HG02588 (cell line): ENCODE results near the gene RARS2.
A peak's percentile ranks its signal among the peaks of the same experiment; 100 is the strongest.
"Not testable (repeated sequence)": the region's sequence is repeated elsewhere in the genome, so short reads cannot be mapped to it uniquely, and the experiment has no call there.

Source experiments
- ATAC-seq: cut with Tn5 transposase; IDR thresholded peaks from one replicate; pipeline ENCODE4 v1.9.1; 2021; ENCODE audit warnings: mild to moderate bottlenecking, moderate library complexity; ENCODE audit not compliant: unreplicated experiment

Gene RARS2, protein sequence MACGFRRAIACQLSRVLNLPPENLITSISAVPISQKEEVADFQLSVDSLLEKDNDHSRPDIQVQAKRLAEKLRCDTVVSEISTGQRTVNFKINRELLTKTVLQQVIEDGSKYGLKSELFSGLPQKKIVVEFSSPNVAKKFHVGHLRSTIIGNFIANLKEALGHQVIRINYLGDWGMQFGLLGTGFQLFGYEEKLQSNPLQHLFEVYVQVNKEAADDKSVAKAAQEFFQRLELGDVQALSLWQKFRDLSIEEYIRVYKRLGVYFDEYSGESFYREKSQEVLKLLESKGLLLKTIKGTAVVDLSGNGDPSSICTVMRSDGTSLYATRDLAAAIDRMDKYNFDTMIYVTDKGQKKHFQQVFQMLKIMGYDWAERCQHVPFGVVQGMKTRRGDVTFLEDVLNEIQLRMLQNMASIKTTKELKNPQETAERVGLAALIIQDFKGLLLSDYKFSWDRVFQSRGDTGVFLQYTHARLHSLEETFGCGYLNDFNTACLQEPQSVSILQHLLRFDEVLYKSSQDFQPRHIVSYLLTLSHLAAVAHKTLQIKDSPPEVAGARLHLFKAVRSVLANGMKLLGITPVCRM

DNA sequence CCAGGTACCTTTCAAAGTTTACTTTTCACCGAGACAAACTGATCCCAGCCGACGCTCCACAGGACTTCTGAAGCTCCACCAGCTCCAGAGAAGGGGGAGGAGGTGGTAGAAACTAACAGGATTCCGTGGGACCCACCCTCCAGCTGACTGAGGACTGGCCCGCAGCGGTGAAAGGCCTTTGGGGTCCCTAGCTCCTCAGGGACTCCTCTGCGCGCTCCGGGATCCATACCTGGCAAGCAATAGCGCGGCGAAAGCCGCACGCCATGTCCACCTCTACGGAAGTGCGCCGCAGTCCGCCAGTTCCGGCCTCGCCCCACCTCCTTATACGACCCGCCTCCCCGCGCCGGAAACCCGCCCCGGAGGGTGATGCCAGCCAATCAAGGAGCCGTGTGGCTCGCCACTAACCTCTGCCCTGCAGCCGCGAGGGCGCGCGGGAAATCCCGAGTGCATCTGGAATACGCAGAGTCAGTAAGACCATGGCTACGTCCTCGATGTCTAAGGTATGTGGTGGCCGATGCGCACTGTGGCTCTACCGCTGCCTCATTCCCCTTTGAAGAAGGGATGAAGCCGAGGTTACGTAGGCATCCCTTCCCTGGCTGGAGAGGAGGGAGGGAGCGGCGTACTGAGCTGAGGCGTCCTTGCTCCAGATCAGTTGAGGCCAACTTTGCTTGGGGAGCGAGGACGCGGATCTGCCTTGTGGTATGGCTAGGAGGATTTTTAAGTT, at the start of gene RARS2, which contains the start of gene ORC3:
Gene RARS2 (minus strand): TSS at position 295 of the 724 bp plus-strand sequence. CDS start 30 bp downstream, at position 265.
Gene ORC3 (plus strand): TSS at position 443 of the 724 bp plus-strand sequence. CDS start 34 bp downstream, at position 477.
- ATAC-seq: peak; percentile 100

DNA sequence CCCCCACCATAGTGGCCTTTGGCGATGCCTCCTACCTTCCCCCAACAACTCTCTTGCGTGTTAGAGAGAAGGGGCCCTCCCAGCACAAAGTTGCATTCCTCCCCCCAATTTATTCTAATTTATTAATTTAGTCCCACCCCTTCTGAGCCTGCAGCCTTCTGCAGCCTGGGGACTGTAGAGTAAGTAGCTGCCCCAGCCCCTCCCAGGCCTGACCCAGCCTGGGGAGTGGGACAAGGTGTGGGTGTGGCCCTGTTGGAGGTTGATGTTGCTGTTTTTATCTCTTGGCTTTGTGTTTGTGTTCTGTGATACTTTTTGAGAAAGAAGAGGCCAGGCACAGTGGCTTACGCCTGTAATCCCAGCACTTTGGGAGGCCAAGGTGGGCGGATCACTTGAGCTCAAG, 49.6 kb upstream of the RARS2 start:
- no peak for ATAC-seq

DNA sequence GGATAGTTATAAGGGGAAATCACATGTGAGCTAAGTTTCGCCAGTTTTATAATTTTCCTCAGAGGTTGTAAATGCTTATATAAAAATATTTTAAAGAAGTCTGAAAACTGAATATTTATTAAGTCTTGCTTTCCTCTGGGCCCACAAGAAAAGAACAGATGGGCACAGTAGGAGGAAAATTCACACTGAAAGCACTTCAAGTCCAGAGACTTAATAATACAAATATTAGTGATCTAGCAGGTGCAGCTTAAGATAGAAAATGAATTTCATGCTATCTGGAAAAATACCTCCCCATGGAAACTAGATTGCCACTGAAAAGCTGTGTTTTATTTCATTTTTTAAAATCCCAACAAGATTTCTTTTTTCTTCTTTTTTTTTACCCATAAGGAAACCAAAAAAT, 47.3 kb upstream of the RARS2 start:
- no peak for ATAC-seq

DNA sequence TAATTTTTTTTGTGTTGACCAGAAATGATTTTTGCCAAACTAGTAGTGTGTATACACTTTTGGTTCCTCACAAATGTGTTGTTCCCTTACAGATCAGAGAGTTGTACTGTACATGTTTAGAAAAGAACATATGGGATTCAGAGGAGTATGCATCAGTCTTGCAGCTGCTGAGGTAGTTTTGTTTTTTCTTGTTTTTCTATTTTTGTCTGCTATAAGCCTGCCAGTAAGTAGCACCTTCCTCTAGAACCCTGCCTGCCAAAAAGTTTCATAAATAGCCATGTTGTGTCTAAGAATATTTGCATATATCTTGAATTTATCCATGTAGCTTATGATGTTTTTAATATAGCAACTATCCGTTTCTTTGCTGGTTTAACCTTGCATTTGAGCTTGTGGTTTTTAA, 46.5 kb upstream of the RARS2 start:
- ATAC-seq: no peak

DNA sequence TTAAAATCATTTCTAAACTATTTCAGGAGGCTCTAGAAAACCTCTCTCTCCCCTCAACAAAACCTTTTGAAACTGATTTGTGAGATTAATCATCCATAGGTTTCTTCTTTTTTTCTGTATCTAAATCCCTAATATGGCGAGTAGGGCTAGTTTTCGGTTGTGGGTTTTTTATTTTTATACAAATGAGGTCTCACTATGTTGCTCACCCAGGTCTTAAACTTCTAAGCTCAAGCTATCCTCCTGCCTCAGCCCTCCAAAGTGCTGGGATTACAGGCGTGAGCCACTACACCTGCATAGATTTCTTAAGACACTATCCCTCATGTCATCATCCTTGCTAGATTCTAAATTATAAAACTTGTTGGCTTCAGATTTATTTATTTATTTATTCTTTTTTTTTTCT, 44.1 kb upstream of the RARS2 start:
- ATAC-seq: no peak

DNA sequence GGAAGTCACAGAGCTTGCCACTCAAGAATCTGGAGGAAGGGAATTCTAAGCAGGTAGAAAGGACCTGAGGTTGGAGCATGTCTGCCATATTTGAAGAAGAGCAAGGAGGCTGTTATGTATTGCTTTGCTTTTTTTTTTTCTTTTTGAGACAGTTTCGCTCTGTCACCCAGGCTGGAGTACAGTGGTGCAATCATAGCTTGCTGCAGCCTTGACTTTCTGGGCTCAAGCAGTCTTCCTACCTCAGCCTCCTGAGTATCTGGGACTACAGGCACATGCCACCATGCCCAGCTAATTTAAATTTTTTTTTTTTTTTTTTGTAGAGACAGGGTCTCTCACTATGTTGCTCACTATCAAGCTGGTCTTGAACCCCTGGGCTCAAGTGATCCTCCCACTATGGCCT, 41.0 kb upstream of the RARS2 start:
- ATAC-seq: no peak

DNA sequence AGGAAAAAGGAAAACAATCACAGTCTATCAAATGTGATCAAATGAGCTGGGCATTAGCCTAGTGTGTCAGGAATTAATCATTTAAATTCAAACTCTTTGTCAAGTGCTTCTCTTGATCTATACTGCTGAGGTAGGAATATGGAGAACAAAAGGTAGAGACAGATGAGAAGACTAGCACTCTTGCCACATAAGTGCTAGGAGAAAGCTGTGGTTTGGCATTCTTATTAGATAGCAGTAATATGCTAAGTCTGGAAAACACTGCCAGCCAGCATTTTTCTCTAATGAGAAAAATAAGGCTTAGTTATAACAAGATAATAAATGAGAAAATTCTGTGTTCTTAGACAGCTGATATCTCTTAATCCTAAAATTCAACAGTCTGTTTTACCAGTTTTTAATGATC, 39.1 kb upstream of the RARS2 start:
- ATAC-seq: no peak

DNA sequence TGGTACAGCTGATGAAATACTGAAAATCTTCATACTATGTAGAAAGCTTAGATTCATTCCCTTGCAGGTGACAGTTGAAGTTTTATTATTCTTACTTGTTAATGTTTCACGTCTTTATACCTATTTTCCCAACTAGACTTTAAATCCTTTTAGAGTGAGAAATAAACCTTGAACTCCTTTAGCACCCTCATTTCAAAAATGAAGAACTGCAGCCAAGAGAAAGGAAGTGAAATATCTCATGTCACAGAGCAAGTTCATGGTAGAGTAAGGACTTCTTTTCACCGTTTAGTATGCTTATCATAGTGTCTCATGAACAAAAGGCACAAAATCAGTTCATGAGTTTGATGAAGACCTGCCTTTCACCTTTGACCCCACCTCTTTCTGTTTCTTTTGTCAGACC, 38.6 kb upstream of the RARS2 start:
- ATAC-seq: no peak

DNA sequence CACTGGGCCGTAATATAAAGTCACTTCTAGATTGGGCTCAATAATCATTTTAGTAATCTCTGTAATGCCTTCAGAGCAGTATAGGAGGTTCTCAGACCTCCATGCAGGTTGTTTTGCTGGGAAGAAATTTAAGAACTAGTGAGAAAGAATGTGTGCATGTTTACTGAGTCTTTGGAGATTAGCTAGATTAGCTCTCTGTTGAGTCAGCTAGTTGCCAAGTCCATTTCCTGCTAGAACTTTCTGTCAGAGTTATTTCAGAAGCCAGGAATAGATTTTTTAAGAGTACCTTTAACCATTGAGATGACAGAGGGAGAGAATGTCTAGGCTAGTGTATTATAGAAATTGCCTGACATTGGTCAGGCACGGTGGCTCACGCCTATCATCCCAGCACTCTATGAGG, 33.5 kb upstream of the RARS2 start:
- ATAC-seq: no peak

DNA sequence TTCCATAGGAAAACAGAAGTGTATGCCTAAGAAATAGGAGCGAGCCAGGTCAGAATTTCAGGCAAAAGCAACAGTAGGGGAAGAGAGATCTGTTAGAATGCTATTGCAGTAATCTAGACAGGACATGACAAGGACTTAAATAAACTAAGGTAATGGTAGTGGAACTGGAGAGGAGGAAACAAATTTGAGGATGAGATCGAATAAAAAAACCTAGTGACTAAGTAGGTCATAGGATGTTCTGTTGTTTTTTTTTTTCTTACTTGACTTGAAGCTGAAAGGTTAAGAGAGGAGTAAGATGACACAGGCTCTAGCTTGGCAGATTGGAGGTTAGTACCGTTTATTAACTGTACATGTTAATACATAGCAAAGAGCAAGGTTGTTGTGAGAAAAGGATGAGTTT, 28.7 kb upstream of the RARS2 start:
- ATAC-seq: no peak

DNA sequence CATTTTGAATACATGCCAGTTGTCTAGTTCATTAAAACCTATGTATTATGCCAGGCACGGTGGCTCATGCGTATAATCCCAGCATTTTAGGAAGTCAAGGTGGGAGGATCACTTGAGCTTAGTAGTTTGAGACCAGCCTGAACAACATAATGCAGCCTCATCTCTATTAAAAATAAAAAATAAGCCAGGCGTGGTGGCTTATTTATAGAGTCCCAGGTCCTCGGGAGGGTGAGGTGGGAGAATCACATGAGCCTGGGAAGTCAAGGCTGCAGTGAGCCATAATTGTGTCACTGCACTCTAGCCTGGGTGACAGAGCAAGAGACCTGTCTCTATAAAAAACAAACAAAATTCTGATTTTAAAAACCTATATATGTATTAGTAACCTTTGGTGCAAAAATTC, 27.6 kb upstream of the RARS2 start:
- no peak for ATAC-seq

DNA sequence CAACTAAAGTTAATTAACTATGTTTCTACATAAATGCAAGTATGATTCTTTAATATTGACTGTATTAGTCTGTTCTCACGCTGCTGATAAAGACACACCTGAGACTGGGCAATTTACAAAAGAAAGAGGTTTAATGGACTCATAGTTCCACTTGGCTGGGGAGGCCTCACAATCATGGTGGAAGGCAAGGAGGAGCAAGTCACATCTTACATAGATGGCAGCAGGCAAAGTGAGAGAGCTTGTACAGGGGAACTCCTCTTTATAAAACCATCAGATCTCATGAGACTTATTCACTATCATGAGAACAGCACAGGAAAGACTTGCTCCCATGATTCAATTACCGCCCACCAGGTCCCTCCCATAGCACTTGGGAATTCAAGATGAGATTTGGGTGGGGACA, 23.2 kb upstream of the RARS2 start:
- ATAC-seq: not testable (repeated sequence)

DNA sequence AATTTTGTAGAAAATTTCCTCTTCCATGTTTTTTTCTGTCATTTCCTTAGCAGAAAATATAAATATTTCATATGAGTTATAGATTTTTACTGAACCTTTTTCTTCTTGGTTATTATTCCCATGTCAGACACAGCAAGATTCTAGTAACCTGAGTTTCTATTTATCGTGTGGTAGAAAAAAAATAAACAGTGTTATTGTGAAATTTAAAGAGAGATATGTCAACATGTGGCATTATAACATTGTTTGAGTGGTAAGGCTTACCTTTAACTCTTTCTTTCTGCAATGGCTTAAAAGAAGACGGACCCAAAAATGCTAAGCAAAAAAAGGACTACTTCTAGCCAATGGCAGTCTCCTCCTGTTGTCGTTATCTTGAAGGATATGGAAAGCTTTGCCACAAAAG, 19.0 kb upstream of the RARS2 start:
- ATAC-seq: no peak

DNA sequence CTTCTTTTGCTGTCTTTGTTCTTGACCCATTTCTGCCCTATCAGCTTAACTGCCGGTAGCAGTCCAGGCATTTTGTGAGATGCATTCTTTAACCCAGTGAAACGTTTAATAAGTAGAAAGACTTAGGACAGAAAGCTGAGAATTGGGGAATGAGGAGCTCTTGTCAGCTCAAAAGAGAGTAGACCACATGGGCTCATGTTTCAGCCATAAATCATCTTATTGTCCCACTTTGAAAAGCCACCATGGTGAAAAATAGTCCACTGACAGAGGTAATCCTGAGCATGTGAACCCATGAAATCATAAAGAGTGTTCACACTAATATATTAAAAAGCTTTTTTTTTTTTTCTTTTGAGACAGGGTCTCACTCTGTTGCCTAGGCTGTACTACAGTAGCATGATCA, 16.4 kb upstream of the RARS2 start:
- no peak for ATAC-seq

DNA sequence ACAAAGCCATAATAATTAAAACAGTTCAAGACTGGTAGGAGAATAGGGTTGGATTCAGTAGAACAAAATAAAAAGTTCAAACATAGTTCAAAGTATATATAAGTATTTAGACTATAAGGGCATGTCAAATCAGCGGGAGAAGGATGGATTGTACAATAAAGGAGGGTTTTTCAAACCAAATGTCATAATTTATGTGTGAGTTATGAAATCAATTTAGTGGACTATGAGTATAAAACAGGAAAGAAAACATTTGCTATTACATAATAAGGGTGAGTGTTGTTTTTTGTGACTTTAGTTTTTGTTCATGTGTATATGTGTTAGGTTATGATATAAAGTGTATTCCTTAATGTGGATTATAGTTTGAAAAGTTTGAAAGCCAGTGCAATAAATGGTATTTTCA, 10.8 kb upstream of the RARS2 start:
- ATAC-seq: no peak

DNA sequence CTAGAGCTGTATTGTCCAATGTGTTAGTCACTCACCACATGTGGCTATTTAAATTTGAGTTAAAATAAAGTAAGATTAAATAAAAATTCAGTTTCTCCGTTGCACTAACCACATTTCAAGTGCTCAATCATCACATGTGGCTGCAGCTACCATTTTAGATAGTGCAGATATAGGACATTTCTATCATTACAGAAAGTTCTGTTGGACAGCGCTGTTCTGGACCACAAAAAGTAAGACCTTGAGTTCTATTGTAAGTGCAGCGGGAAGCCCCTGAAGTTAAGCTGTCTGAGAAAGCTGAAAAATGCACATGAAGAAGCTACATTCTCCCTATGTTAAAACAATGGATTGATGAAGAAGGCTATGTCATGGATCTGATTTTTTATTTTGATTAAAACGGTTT, 1.2 kb upstream of the RARS2 start:
- ATAC-seq: no peak

DNA sequence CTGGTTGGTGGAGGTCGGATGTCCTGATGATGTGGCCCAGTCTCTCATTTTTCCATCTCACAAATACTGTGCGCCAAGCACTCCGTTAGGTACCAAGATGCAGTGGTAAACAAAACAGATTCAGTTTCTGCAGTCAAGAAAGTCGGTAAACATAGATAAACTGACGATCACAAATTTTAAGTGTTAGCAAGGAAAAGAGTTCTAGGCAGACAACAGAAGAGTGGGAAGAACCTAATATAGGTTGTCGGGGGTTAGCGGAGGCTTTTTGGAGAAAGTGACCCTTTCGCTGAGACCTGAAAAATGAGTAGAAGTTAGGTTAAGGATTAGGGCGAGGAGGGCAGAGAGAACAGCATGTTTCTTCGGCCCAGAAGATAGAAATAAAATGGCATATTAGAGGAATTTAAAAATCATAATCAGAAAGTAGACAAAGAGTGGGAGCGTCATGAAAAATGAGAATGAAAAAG, 662 bp upstream of the RARS2 start:
- ATAC-seq: no peak

DNA sequence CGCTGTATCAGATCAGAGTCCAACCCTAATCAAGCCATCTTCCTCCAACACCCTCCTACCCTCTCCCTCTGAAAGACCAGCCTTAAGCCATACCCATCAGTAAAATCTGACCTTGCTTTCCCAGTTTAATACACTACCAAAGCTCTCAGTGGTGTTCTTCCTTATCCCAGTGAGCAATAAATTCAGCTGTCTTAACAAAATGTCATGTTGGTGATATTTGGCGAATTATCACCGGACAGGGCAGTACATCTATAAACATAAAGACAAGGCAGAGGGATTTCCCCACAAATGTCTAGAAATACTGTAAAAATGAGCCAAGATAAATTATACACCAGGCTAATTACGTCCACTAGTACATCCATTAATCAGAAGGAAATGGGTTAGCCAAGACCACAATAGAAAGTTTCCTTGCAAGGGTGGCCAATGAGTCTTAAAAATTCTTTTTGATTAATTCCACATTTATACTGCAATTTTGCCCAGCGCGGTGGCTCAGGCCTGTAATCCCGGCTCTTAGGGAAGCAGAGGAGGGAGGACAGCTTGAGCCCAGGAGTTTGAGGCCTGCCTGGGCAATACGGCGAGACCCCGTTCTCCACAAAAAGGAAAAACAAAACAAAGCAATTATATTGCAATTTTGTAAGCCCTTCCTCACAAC, 905 bp downstream of the RARS2 start:
- ATAC-seq: no peak

DNA sequence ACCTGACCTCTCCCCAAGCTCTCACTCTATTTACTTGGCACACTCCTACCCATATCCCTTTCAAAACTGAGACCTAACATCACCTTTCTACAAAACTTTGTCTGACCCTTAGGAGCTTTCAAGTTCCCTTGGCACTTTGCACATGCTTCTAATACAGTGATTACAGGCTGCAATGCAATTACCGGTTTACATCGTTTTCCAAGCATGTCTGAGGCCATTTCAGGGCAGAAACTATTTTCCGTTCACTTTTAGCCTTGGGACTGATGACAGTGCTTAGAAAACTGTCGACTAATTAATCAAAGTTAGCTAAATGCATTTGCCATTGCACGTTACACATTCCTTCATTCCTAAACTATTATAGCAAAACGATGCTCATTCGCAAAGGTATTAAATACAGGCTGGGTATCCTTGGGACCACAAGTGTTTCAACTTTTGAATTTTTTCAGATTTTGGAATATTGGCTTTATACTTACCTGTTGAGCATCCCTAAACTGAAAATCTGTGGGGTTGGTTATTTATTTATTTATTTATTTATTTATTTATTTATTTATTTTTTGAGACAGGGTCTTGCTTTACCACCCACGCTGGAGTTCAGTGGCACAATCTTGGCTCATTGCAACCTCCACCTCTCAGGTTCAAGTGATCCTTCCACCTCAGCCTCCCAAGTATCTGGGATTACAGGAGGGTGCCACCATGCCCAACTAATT, 3.3 kb downstream of the RARS2 start:
- ATAC-seq: no peak

DNA sequence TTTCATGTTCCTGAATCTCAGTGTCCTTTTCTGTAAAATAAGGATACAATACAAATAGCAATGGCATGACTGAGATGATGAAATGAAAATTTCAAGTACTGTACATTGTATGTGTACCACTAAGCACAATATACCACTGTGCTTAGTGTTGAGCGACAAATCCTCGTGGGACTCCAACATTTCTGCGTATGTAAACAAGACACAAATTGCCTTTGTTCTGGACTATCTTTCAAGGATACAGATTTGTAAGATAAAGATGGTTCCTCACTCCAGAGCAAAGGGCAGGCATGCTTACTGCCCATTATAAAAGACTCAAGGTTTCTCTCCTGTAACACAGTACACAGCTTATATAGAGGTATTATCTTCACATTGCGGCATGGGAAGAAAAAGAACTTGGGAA, 6.0 kb downstream of the RARS2 start:
- no peak for ATAC-seq

DNA sequence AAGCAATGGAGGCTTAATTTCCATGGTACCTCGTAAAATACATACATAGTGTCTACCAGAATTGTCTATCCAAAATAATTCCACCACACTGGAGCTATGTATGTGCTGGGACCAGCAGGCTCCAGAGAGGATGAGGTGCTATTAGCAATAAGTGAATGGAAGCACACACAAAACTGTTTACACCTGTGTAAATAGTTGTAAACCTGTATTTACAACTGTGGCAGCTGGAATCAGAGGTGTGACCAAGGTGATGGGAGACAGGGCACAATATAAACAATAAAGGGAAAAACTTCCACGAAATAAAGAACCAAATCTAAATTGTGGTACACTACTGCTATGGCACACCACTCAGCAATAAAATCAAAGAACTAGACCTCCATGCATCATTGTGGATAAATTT, 14.4 kb downstream of the RARS2 start:
- ATAC-seq: no peak
